GM12891 (cell line): Measurements from ENCODE around the gene FAM118A.

ENCODE experiments used
- DNase-seq: peaks from one replicate; pipeline ENCODE4 v3.0.0; 2011; ENCODE audit warnings: low spot score; ENCODE audit not compliant: insufficient read length
- FAIRE-seq: peaks from 2 replicates; lab custom pipeline; 2011; peaks lifted over from hg19 to GRCh38; lab: Jason Lieb, UNC
- PAX5 ChIP-seq: IDR thresholded peaks from 2 replicates; pipeline ENCODE4 v1.6.1; 2011; ENCODE audit warnings: low read length, moderate library complexity, mild to moderate bottlenecking; ENCODE audit not compliant: insufficient read depth, severe bottlenecking
- POLR2A ChIP-seq: IDR thresholded peaks from 2 replicates; pipeline ENCODE4 v1.6.1; 2011; ENCODE audit warnings: low read depth, low read length, control low read depth
- POLR2AphosphoS5 ChIP-seq: IDR thresholded peaks from 2 replicates; pipeline ENCODE4 v1.6.1; 2011; ENCODE audit warnings: low read depth, low read length, control low read depth
- POU2F2 ChIP-seq: IDR thresholded peaks from 2 replicates; pipeline ENCODE4 v1.6.1; 2011; ENCODE audit warnings: low read depth, mild to moderate bottlenecking, control low read depth, low read length, moderate library complexity
- SPI1 ChIP-seq: IDR thresholded peaks from 2 replicates; pipeline ENCODE4 v1.6.1; 2011; ENCODE audit warnings: low read depth, low read length, control low read depth
- TAF1 ChIP-seq: IDR thresholded peaks from 2 replicates; pipeline ENCODE4 v1.6.1; 2011; ENCODE audit warnings: low read depth, low read length, control low read depth

The FAM118A gene

GRCh38 chr22:45308391-45308956 lies 1.3 kb upstream of the FAM118A start:
- FAIRE-seq, result peak; percentile 58
- no peak for DNase-seq
- TF ChIP-seq POLR2A (no peak), SPI1 (peak; percentile 67), POLR2AphosphoS5 (no peak), TAF1 (no peak), PAX5 (no peak)

- no peak for FAIRE-seq
- TF ChIP-seq POLR2AphosphoS5, result no peak
- TF ChIP-seq TAF1, result no peak
- no peak for TF ChIP-seq PAX5
- TF ChIP-seq POU2F2, result no peak
- no peak for TF ChIP-seq SPI1
- no peak for TF ChIP-seq POLR2A
- DNase-seq, result no peak
Measured at GRCh38 chr22:45308957-45309421, 745 bp upstream of the FAM118A start.

- FAIRE-seq (peak; percentile 9), DNase-seq (no peak)
Measured at GRCh38 chr22:45310331-45310976, 720 bp downstream of the FAM118A start.

GRCh38 chr22:45310977-45311531 lies 1.3 kb downstream of the FAM118A start:
- no peak for FAIRE-seq
- no peak for TF ChIP-seq TAF1
- TF ChIP-seq POLR2A, result no peak
- TF ChIP-seq PAX5, result no peak
- no peak for TF ChIP-seq POU2F2
- no peak for TF ChIP-seq SPI1
- no peak for TF ChIP-seq POLR2AphosphoS5
- DNase-seq, result no peak

More at GRCh38 chr22:45310331-45310976, 720 bp downstream of the FAM118A start:
- TF ChIP-seq PAX5 (no peak), POU2F2 (no peak), TAF1 (no peak), POLR2AphosphoS5 (no peak), POLR2A (no peak), SPI1 (no peak)

GRCh38 chr22:45312415-45312814 lies 2.7 kb downstream of the FAM118A start:
- DNase-seq (no peak), FAIRE-seq (no peak)
- TF ChIP-seq PAX5 (no peak), POLR2AphosphoS5 (no peak), POU2F2 (no peak), POLR2A (no peak), TAF1 (no peak), SPI1 (no peak)

- FAIRE-seq, result no peak
- no peak for DNase-seq
- no peak for TF ChIP-seq POLR2AphosphoS5
- no peak for TF ChIP-seq SPI1
- no peak for TF ChIP-seq PAX5
- no peak for TF ChIP-seq POU2F2
- TF ChIP-seq TAF1, result no peak
- TF ChIP-seq POLR2A, result no peak
Measured at GRCh38 chr22:45312856-45313255, 3.1 kb downstream of the FAM118A start.

- no peak for FAIRE-seq
- TF ChIP-seq PAX5 (no peak), POU2F2 (no peak), TAF1 (no peak), POLR2A (no peak), SPI1 (no peak), POLR2AphosphoS5 (no peak)
- DNase-seq, result no peak
Measured at GRCh38 chr22:45314054-45314721, 4.5 kb downstream of the FAM118A start.

GRCh38 chr22:45314786-45315185 lies 5.1 kb downstream of the FAM118A start:
- TF ChIP-seq POLR2AphosphoS5 (no peak), TAF1 (no peak), POU2F2 (no peak), SPI1 (no peak), PAX5 (no peak), POLR2A (no peak)
- DNase-seq, result no peak
- no peak for FAIRE-seq
